ENCODE measurements around the gene ZNF611.

GRCh38 chr19:52778811-52779210, 44.0 kb upstream of the ZNF611 start:
- TF ChIP-seq USF1 (IDR thresholded peaks at IDR 0.05; ENCODE audit: borderline replicate concordance, low read depth) (no peak), YY1 (IDR thresholded peaks at IDR 0.05; ENCODE audit: low read depth) (no peak), EZH2phosphoT487 (IDR thresholded peaks at IDR 0.05; ENCODE audit: borderline replicate concordance, low read depth) (no peak), CTCF (IDR thresholded peaks at IDR 0.05) (no peak), RXRA (IDR thresholded peaks at IDR 0.05; ENCODE audit: borderline replicate concordance, low read depth) (no peak), NRF1 (IDR thresholded peaks at IDR 0.05; ENCODE audit: low read depth, low read length) (no peak), REST (IDR thresholded peaks at IDR 0.05; ENCODE audit: low read depth, low read length) (no peak), POLR2AphosphoS5 (IDR thresholded peaks at IDR 0.05; ENCODE audit: low read depth, low read length) (no peak), TEAD4 (IDR thresholded peaks at IDR 0.05; ENCODE audit: borderline replicate concordance, insufficient read depth) (no peak), MXI1 (IDR thresholded peaks at IDR 0.05; ENCODE audit: low read depth, low read length) (no peak), EP300 (IDR thresholded peaks at IDR 0.05; ENCODE audit: borderline replicate concordance in 1 of 2, low read depth in 1 of 2, low read length in 1 of 2) (no peak), TAF1 (IDR thresholded peaks at IDR 0.05; ENCODE audit: borderline replicate concordance, low read depth, low read length) (no peak)

All from SK-N-SH (cell line).